ENCODE results near the gene FAM168A. TPM values are rescaled to one million over a fixed set of nuclear protein-coding genes. Genes with fewer than 3 reads are reported as not detected.
"Not testable (repeated sequence)": the region's sequence is repeated elsewhere in the genome, so short reads cannot be mapped to it uniquely, and the experiment has no call there.

The FAM168A gene
- total RNA-seq, 4 donors from 2014 or later, result 28.8 to 53.5 (median 30.6) TPM

GRCh38 chr11:73578592-73579185, 19.2 kb downstream of the FAM168A start:
- WGBS, 2 donors, result 46 to 48% methylated on average over 2 of the region's 2 CpGs

GRCh38 chr11:73577496-73577917, 20.4 kb downstream of the FAM168A start:
- TF ChIP-seq CTCF (IDR thresholded peaks at IDR 0.05), result no peak
- TF ChIP-seq POLR2A (IDR thresholded peaks at IDR 0.05), result no peak
- TF ChIP-seq EP300 (IDR thresholded peaks at IDR 0.05), result no peak
- H3K27me3 ChIP-seq, result no peaks in the 10 kb centered on the region
- no peak for DNase-seq (ENCODE audit: low spot score in 2 of 2)

More at GRCh38 chr11:73578592-73579185, 19.2 kb downstream of the FAM168A start:
- Histone ChIP-seq H3K36me3 (peaks cover 0 to 4% (median 0%) of the 10 kb centered on the region in 3 donors), H3K27ac (peak overlapping the region in 1 of 4 donors; percentile 26), H3K27me3 (no peaks in the 10 kb centered on the region), H3K4me1 (peaks cover 0 to 30% (median 8%) of the 10 kb centered on the region in 4 donors), H3K9me3 (no peaks in the 10 kb centered on the region), H3K4me3 (no peak overlapping the region)
- TF ChIP-seq POLR2A (IDR thresholded peaks at IDR 0.05) (no peak), CTCF (IDR thresholded peaks at IDR 0.05) (no peak), EP300 (IDR thresholded peaks at IDR 0.05) (no peak)
- no peak for DNase-seq (ENCODE audit: low spot score in 2 of 2)

GRCh38 chr11:73576185-73576614, 21.7 kb downstream of the FAM168A start:
- Histone ChIP-seq H3K36me3 (no peaks in the 10 kb centered on the region), H3K27ac (peak overlapping the region in 1 of 4 donors; percentile 33), H3K4me3 (no peak overlapping the region), H3K27me3 (no peaks in the 10 kb centered on the region), H3K4me1 (peaks cover 0 to 30% (median 8%) of the 10 kb centered on the region in 4 donors), H3K9me3 (no peaks in the 10 kb centered on the region)
- WGBS, 2 donors, result 51 to 54% methylated on average over 4 of the region's 4 CpGs
- no peak for DNase-seq (ENCODE audit: low spot score in 2 of 2)
- TF ChIP-seq POLR2A (IDR thresholded peaks at IDR 0.05) (no peak), CTCF (IDR thresholded peaks at IDR 0.05) (no peak), EP300 (IDR thresholded peaks at IDR 0.05) (no peak)

More at GRCh38 chr11:73577496-73577917, 20.4 kb downstream of the FAM168A start:
- peak overlapping the region in 1 of 4 donors; percentile 26 for H3K27ac ChIP-seq
- WGBS, 2 donors, result 44 to 45% methylated on average over 1 of the region's 1 CpG
- H3K9me3 ChIP-seq, result no peaks in the 10 kb centered on the region
- peaks cover 0 to 30% (median 8%) of the 10 kb centered on the region in 4 donors for H3K4me1 ChIP-seq
- H3K4me3 ChIP-seq, result no peak overlapping the region
- peaks cover 0 to 4% (median 0%) of the 10 kb centered on the region in 3 donors for H3K36me3 ChIP-seq

- peaks cover 0 to 22% (median 0%) of the 10 kb centered on the region in 3 donors for H3K36me3 ChIP-seq
- H3K27me3 ChIP-seq; H3K4me1 ChIP-seq; DNase-seq (ENCODE audit: low spot score in 2 of 2); H3K4me3 ChIP-seq; H3K9me3 ChIP-seq; H3K27ac ChIP-seq: not testable (repeated sequence)
- 91 to 92% methylated on average over 13 to 16 of the region's 30 CpGs for WGBS, 2 donors
Observed at GRCh38 chr11:73571982-73572381, 25.9 kb downstream of the FAM168A start.

GRCh38 chr11:73570415-73571114, 27.3 kb downstream of the FAM168A start:
- Histone ChIP-seq H3K9me3 (no peaks in the 10 kb centered on the region), H3K27me3 (no peaks in the 10 kb centered on the region), H3K4me1 (no peaks in the 10 kb centered on the region), H3K36me3 (peaks cover 0 to 22% (median 0%) of the 10 kb centered on the region in 3 donors), H3K27ac (no peak overlapping the region), H3K4me3 (no peak overlapping the region)
- TF ChIP-seq CTCF (IDR thresholded peaks at IDR 0.05) (no peak), POLR2A (IDR thresholded peaks at IDR 0.05) (no peak), EP300 (IDR thresholded peaks at IDR 0.05) (no peak)
- 94 to 96% methylated on average over 1 of the region's 1 CpG for WGBS, 2 donors
- DNase-seq (ENCODE audit: low spot score in 2 of 2), result no peak

All from tibial nerve (tissue), 4 donors.